Cardiac muscle cell (in vitro differentiated cells and primary cell): ENCODE data around the gene AMPD3. TPM values are rescaled to one million over a fixed set of nuclear protein-coding genes. Genes with fewer than 3 reads are reported as not detected.

Experiments used
- DNase-seq, 2 donors: peaks; one replicate each; pipeline versions ENCODE4 v3.0.0 to v3.0.0-alpha.2; 2010 to 2017; ENCODE audit warnings: low read depth in 1 of 2, low spot score in 1 of 2
- H3K27ac ChIP-seq: fragments of 200-600 bp; sonication (generic); 2 replicates; pipeline ENCODE4 v1.5.1; 2016
- H3K27me3 ChIP-seq: fragments of 200-600 bp; sonication (generic); 2 replicates; pipeline ENCODE4 v1.6.0; 2016; ENCODE audit warnings: control low read depth
- H3K36me3 ChIP-seq: fragments of 200-600 bp; sonication (generic); 2 replicates; pipeline ENCODE4 v1.5.1; 2016; ENCODE audit warnings: control low read depth
- H3K4me1 ChIP-seq: fragments of 200-600 bp; sonication (generic); 2 replicates; pipeline ENCODE4 v1.8.1; 2017; ENCODE audit warnings: low read depth, mild to moderate bottlenecking, mixed run types
- H3K4me3 ChIP-seq: fragments of 200-600 bp; sonication (generic); 2 replicates; pipeline ENCODE4 v1.5.1; 2016; ENCODE audit warnings: mild to moderate bottlenecking
- H3K9me3 ChIP-seq: fragments of 200-600 bp; sonication (generic); 2 replicates; pipeline ENCODE4 v1.5.1; 2017; ENCODE audit warnings: low read depth, mild to moderate bottlenecking, control low read depth
- polyA plus RNA-seq: library from polyadenylated mRNA; unstranded; fragments of >200 nt; fragmentation: Nextera tagmentation; extraction: Ambion mirVana; gene quantifications from 2 replicates; pipeline ENCODE4 v1.2.1, GENCODE V29; 2016
- total RNA-seq: library from RNA; depleted of rRNA; stranded (reverse); fragments of >200 nt; gene quantifications from 2 replicates; pipeline ENCODE4 v1.2.3, GENCODE V29; 2016
- TF ChIP-seq, protein P1 (sequence below): IDR thresholded peaks from 2 replicates; pipeline ENCODE4 v1.5.1; 2012; ENCODE audit warnings: low read depth, mild to moderate bottlenecking, low read length

The AMPD3 gene
- total and polyA plus RNA-seq, 2 experiments from 2014 or later: 2.9 to 3.3 TPM

DNA sequence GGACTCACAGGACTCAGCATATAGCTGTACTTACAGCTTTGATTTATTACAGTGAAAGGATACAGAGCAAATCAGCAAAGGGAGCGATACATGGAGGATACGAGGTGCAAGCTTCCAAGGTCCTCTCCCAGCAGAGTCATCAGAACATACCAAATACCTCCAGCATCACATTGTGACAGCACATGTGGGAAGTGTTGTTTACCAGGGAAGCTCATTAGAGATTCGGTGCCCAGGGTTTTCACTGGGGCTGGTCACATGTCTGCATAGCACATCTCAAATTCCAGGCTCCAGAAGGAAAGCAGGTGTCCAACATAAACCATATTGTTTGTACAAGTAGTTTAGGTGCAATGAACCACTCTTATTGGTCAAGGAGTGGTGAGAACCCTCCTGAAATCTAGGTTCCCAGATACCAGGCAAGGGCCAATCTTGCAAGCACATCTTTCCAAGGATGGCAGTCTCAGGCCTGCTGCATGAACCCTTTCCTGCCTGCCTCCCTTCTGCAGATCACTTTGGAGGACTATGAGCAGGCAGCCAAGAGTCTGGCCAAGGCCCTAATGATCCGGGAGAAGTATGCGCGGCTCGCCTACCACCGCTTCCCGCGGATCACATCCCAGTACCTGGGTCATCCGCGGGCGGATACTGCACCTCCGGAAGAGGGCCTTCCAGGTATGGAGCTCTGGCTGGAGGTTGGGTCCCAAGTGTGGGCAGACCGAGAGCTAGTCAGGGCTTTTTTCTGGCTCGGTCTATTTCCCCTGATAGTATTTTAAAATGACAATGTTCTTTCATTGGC lies 26.7 kb downstream of the AMPD3 start:
- H3K4me3 ChIP-seq: no peak overlapping the region
- no peak for DNase-seq
- H3K27me3 ChIP-seq: peaks cover 5% of the 10 kb centered on the region
- H3K9me3 ChIP-seq: no peaks in the 10 kb centered on the region
- no peaks in the 10 kb centered on the region for H3K36me3 ChIP-seq
- TF ChIP-seq, protein P1, sequence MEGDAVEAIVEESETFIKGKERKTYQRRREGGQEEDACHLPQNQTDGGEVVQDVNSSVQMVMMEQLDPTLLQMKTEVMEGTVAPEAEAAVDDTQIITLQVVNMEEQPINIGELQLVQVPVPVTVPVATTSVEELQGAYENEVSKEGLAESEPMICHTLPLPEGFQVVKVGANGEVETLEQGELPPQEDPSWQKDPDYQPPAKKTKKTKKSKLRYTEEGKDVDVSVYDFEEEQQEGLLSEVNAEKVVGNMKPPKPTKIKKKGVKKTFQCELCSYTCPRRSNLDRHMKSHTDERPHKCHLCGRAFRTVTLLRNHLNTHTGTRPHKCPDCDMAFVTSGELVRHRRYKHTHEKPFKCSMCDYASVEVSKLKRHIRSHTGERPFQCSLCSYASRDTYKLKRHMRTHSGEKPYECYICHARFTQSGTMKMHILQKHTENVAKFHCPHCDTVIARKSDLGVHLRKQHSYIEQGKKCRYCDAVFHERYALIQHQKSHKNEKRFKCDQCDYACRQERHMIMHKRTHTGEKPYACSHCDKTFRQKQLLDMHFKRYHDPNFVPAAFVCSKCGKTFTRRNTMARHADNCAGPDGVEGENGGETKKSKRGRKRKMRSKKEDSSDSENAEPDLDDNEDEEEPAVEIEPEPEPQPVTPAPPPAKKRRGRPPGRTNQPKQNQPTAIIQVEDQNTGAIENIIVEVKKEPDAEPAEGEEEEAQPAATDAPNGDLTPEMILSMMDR: no peak
- H3K27ac ChIP-seq: no peak overlapping the region
- H3K4me1 ChIP-seq: no peaks in the 10 kb centered on the region

DNA sequence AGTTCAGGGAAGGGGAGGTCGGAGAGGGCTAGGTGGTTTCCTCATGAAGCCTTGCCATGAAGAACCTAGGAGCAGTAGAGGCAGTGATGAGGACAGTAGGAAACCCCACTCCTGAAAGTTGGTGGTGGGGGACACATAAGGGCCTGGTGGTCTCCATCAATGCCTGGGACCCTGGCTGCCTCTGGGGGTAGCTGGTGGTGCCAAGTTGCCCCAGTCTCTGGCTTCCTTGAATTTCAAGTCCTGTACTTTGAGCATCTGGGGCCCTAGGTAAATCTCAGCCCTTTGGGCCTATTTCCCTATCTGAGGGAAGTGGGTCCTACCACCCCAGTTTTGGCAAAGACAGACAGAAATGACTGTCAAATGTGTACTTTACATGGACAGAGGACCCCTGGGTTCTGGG lies 28.1 kb downstream of the AMPD3 start:
- H3K9me3 ChIP-seq: no peaks in the 10 kb centered on the region
- H3K27ac ChIP-seq: no peak overlapping the region
- no peak overlapping the region for H3K4me3 ChIP-seq
- H3K4me1 ChIP-seq: no peaks in the 10 kb centered on the region
- TF ChIP-seq, protein P1: no peak
- peaks cover 5% of the 10 kb centered on the region for H3K27me3 ChIP-seq
- no peak for DNase-seq
- H3K36me3 ChIP-seq: no peaks in the 10 kb centered on the region

DNA sequence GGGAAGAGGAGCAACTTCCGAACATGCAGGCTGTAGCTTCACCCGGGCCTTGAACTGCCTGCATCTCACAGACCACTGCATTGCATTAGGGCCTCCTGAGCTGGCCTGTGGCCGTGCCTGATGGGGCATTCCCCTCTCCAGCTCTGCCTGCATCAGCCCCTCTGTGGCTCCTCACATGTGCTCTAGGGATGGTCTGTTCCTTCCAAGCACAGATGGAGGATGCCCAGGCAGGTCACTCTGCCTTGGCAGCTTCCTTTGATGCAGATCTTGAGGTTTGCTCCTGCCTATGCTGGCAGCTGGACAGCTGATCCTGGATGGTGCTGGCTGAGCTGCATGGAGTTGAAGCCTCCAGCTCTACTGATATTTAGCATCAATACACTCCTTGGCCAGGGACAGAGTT lies 28.5 kb downstream of the AMPD3 start:
- DNase-seq: no peak

GRCh38 chr11:10484461-10485180 lies 29.6 kb downstream of the AMPD3 start:
- DNase-seq: no peak
- H3K4me3 ChIP-seq: no peak overlapping the region
- no peaks in the 10 kb centered on the region for H3K9me3 ChIP-seq
- no peaks in the 10 kb centered on the region for H3K4me1 ChIP-seq
- peaks cover 5% of the 10 kb centered on the region for H3K27me3 ChIP-seq
- H3K36me3 ChIP-seq: no peaks in the 10 kb centered on the region
- H3K27ac ChIP-seq: no peak overlapping the region
- TF ChIP-seq, protein P1: no peak

More for the DNA sequence above, 28.5 kb downstream of the AMPD3 start:
- Histone ChIP-seq H3K27ac (no peak overlapping the region), H3K4me3 (no peak overlapping the region), H3K9me3 (no peaks in the 10 kb centered on the region), H3K4me1 (no peaks in the 10 kb centered on the region), H3K36me3 (no peaks in the 10 kb centered on the region), H3K27me3 (peaks cover 5% of the 10 kb centered on the region)
- TF ChIP-seq, protein P1: no peak

GRCh38 chr11:10485646-10486045 lies 30.6 kb downstream of the AMPD3 start:
- no peak overlapping the region for H3K4me3 ChIP-seq
- TF ChIP-seq, protein P1: no peak
- no peaks in the 10 kb centered on the region for H3K9me3 ChIP-seq
- no peaks in the 10 kb centered on the region for H3K36me3 ChIP-seq
- no peak overlapping the region for H3K27ac ChIP-seq
- no peaks in the 10 kb centered on the region for H3K4me1 ChIP-seq
- H3K27me3 ChIP-seq: peaks cover 5% of the 10 kb centered on the region
- no peak for DNase-seq
